HG03139 (cell line): Measurements from ENCODE around the gene HIPK2.
"Not testable (repeated sequence)": the region's sequence is repeated elsewhere in the genome, so short reads cannot be mapped to it uniquely, and the experiment has no call there.

Experiments
- ATAC-seq: cut with Tn5 transposase; IDR thresholded peaks from one replicate; pipeline ENCODE4 v1.9.1; 2021; ENCODE audit not compliant: unreplicated experiment

The HIPK2 gene

GRCh38 chr7:139679731-139680594, 97.8 kb downstream of the HIPK2 start:
- no peak for ATAC-seq

- no peak for ATAC-seq
Measured at GRCh38 chr7:139676390-139676789, 101.4 kb downstream of the HIPK2 start.

GRCh38 chr7:139675127-139676125, 102.4 kb downstream of the HIPK2 start:
- ATAC-seq, result no peak

GRCh38 chr7:139674752-139675126, 103.1 kb downstream of the HIPK2 start:
- ATAC-seq, result no peak

GRCh38 chr7:139674341-139674740, 103.5 kb downstream of the HIPK2 start:
- ATAC-seq, result no peak

- no peak for ATAC-seq
Measured at GRCh38 chr7:139673762-139674161, 104.0 kb downstream of the HIPK2 start.

GRCh38 chr7:139673230-139673629, 104.6 kb downstream of the HIPK2 start:
- ATAC-seq, result peak; percentile 86

GRCh38 chr7:139671967-139672366, 105.8 kb downstream of the HIPK2 start:
- ATAC-seq, result no peak

- ATAC-seq, result not testable (repeated sequence)
Measured at GRCh38 chr7:139670662-139671061, 107.1 kb downstream of the HIPK2 start.

GRCh38 chr7:139669106-139670061, 108.4 kb downstream of the HIPK2 start:
- ATAC-seq, result no peak

GRCh38 chr7:139667377-139667776, 110.4 kb downstream of the HIPK2 start:
- ATAC-seq, result no peak

GRCh38 chr7:139666501-139666900, 111.3 kb downstream of the HIPK2 start:
- no peak for ATAC-seq

- ATAC-seq, result no peak
Measured at GRCh38 chr7:139664434-139664833, 113.4 kb downstream of the HIPK2 start.

- ATAC-seq, result no peak
Measured at GRCh38 chr7:139663608-139664177, 114.1 kb downstream of the HIPK2 start.

- no peak for ATAC-seq
Measured at GRCh38 chr7:139661903-139662302, 115.9 kb downstream of the HIPK2 start.

GRCh38 chr7:139661043-139661440, 116.8 kb downstream of the HIPK2 start:
- no peak for ATAC-seq

GRCh38 chr7:139660317-139661042, 117.3 kb downstream of the HIPK2 start:
- no peak for ATAC-seq

GRCh38 chr7:139659922-139660316, 117.9 kb downstream of the HIPK2 start:
- ATAC-seq, result no peak

- no peak for ATAC-seq
Measured at GRCh38 chr7:139658908-139659675, 118.7 kb downstream of the HIPK2 start.
